CD4-positive, alpha-beta T cell treated with Interleukin-4 for 4 hours (primary cell): ENCODE results near the gene WDR13.
"Not testable (repeated sequence)": the region's sequence is repeated elsewhere in the genome, so short reads cannot be mapped to it uniquely, and the experiment has no call there.

Source experiments
- DNase-seq: peaks from one replicate; pipeline ENCODE4 v3.0.0-alpha.2; 2020

WDR13 gene

DNA sequence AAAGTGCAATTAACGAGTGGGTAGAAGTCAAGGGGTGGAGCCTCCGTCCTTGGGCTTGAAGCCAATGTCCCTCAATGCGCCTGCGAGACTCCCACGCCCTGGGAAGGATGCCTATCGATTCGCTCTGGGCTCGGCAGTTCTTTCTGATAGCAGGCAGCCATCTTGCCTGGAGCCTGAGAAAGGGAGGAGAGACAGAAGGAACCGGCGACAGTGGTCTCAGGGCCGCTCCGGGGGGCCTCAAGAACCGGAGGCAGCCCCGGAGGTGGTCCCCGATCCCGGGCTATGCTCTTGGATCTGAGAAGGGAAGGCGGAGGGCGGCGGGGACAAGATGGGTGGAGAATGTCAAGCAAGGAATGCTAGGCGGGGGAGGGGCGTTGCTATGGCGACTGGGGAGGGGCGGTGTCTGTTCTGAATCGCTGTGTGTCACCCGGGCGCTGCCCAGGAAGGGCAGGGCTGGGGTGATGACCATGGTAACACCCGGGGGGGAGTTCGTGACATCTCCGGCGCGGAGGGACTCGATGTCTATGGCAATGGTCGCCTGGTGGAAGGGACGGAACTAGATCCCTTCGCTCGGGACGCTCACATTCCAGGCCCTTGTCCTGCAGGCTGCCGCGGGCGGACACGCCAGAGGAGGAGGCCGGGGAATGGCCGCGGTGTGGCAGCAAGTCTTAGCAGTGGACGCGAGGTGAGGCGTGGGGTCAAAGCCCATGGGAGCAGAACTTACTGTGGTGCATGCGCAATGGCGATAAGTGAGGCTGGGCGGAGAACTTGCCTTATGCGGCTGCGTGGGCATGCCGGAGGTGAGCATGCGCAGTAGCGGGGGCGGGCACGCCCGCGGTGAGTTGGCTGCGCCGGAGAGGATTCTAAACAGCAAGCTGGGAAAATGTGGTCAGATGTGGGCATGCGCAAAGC is at the start of gene WDR13:
Gene WDR13 (plus strand): TSS at position 140 of the 912 bp plus-strand sequence. CDS start 505 bp downstream, at position 645.
- DNase-seq: peak; percentile 94

DNA sequence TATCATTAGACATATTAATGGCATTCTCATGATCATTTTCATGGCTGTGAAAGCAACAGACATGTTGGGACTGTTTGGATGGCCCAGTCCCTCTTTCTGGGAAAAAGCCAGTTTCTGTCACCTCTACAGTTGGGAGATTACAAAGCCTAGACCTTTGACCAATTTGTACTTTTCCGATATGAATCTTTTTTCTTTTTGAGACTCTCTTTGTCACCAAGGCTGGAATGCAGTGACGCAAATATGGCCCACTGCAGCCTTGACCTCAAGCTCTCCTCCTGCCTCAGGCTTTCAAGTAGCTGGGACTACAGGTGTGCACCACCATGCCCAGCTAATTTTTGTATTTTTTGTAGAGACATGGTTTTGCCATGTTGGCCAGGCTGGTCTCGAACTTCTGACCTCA is 48.4 kb upstream of the WDR13 start:
- DNase-seq: no peak

DNA sequence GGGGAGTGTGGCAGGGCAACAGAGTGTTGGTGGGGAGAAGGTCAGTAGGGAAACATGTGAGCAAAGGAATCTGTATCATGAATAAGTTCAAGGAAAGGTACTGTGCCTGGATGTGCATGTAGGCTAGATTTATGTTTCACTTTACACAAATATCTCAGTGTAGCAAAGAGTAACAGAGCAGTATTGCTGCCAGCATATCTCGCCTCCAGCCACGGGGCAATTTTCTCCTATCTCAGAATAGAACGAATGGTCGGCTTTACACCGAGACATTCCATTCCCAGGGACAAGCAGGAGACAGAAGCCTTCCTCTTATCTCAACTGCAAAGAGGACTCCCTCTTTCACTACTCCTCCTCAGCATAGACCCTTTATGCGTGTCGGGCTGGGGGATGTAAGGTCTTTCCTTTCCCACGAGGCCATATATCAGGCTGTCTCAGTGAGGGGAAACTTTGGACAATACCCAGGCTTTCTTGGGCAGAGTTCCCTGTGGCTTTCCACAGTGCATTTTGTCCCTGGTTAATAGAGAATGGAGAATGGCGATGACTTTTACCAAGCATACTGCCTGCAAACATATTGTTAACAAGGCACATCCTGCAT is 41.5 kb upstream of the WDR13 start:
- DNase-seq: not testable (repeated sequence)

DNA sequence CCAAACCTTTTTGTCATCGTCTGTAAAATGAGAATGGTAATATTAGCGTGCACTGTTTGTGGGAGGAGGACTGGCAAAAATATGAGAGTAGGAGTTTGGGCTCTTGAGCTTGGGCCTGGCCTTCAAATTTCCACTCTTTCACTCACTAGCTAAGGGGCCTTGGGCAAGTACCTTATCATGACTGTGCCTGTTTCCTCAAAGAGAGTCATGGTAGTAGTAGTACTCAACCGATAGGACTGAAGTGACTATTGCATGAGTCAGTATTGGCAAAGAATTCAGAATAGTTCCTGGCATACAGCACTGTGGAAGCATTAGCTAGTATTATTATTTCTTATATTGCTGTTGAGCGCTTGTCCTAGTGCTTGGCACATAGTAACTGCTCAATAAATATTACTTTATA is 39.0 kb upstream of the WDR13 start:
- no peak for DNase-seq

DNA sequence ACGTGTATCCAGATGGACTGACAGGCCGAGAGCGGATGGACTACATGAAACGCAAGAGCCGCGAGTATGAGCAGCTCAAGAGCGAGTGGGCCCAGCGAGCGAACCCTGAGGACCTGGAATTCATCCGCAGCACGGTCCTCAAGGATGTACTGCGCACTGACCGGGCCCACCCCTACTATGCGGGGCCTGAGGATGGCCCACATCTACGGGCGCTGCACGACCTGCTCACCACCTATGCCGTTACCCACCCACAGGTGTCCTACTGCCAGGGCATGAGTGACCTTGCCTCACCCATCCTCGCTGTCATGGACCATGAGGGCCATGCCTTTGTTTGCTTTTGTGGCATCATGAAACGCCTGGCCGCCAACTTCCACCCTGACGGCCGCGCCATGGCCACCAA is 37.7 kb upstream of the WDR13 start:
- no peak for DNase-seq

DNA sequence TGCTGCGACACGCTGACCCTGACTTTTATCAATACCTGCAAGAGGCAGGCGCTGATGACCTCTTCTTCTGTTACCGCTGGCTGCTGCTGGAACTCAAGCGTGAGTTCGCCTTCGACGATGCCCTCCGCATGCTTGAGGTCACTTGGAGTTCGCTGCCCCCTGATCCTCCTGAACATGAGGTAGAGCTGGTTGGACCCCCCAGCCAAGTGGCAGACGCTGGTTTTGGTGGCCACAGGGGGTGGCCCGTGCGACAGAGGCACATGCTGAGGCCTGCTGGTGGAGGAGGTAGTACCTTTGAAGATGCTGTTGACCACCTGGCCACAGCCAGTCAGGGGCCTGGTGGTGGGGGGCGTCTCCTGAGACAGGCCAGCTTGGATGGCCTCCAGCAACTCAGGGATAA is 37.2 kb upstream of the WDR13 start:
- no peak for DNase-seq

DNA sequence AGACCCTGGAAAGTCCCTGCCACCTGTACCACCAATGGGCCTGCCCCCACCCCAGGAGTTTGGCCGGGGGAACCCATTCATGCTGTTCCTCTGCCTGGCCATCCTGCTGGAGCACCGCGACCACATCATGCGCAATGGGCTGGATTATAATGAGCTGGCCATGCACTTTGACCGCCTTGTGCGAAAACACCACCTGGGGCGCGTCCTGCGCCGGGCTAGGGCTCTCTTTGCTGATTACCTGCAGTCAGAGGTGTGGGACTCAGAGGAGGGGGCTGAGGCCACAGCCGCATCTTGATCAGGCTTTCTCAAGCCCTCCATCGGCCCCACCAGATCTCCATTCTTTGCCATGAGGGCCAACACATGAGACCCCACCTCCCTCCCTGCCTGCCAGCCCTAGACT is 36.6 kb upstream of the WDR13 start:
- DNase-seq: no peak

DNA sequence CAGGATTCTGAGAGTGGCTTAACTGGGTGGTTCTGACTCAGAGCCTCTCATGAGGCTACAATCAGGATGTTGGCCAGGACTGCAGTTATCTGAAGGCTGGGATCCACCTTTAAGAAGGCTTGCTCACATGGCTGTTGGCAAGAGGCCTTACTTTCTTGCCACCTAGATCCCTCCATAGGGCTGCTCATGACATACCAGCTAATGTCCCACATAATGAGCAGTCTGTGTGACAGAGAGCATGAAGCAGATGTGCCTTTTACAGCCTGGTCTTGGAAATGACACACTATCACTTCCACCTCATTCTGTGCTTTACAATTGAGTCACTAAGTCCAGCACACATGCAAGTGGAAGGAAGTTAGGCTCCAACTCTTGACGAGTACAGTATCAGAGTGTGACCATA is 27.3 kb upstream of the WDR13 start:
- no peak for DNase-seq

DNA sequence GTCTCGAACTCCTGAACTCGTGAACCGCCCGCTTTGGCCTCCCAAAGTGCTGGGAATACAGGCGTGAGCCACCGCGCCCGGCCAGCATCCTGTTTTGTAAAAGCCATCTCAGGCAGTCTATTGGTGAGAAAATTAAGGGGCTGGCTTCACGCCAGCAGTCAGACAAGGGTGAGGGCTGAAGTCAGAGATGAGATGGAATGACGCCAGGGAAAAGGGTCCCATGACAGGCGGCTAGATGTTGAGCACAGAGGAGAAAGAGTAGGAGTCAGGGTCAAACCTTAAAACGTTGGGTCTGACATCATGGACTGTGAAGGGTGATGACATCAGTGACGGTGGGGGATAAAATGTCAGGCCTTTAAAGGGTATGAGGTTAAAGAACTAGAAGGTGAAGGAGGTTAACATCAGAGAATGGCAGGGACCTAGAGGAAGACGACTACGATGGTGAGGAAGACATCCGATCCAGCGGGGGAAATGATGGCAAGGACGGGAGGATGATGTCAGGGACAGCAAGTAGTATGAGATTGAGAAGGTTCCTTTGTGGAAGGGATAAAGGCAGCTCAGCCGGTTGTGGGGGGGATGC is 23.5 kb upstream of the WDR13 start:
- DNase-seq: no peak

DNA sequence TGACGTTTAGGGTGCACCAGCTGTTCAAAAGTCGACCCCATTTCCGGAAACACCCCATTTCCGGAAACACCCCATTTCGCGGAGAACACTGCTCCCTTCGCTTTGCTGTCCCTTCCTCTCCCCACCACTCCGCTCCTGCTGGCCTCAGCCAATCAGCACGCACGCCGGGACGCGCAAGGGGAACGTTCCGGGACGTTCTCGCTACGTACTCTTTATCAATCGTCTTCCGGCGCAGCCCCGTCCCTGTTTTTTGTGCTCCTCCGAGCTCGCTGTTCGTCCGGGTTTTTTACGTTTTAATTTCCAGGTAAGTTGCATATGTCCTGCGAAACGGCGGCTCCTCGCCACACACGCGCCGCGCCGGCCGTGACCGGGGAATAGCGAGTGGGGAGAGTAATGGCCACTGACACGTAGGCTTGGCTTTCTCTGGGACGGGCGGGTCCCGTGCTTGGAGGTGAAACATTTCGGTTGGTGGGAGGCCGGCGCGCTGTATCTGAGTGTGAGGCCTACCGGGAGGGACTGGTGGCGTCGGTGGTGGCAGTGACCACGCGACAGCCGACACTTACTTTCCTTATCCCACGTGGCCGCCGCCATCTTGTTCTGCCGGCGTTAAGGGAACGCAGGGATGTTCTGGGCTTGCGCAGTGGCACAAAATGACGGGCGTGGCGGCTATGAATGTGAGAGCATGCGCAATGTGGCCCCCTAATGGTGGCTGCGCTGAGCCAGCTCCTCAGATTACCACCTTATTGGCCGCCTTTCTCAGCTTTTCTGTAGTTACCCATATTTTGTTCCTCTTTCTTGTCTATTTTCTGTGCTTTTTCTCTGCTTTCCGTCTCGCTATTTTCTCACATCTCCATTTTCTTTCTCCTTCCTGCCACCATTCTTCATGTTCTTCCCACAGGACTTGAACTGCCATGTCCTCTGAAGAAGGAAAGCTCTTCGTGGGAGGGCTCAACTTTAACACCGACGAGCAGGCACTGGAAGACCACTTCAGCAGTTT is 22.7 kb upstream of the WDR13 start, which contains the start of gene RBM3:
Gene RBM3 (plus strand): TSS at position 215 of the 997 bp plus-strand sequence. CDS start 697 bp downstream, at position 912.
- peak; percentile 97 for DNase-seq

DNA sequence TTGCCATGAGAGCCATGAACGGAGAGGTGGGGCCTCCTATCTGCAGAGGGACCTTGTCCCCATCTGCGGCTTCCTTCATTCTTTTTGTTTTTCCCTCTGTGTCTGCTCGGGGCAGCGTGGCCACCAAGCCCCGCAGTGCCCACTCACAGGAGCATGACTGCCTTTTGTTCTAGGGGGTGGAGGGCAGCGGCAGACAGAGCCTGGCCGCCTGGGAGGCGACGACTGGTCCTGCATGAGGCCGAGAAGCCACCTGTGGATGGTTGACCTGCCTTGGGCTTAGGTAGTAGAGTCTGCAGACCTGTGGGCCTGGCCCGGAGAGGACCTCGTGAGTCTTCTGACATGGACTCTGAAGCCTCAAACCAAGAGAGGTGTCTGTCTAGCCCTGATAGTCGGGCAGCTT is 21.6 kb upstream of the WDR13 start:
- DNase-seq: no peak

DNA sequence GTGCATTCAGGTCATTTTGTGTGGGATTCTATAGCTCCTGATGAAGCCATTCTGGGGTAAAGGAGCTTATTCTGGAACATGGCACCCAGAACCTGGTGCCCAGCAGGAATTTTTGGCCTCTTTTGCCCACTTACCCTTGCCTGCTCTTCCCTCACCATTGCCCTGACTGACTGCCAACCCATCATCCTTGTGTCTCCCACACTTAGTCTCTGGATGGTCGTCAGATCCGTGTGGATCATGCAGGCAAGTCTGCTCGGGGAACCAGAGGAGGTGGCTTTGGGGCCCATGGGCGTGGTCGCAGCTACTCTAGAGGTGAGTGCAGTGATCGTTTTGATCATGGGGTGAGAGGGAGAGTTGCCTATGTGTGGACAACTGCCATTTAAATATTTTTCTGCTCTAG is 21.2 kb upstream of the WDR13 start:
- no peak for DNase-seq

DNA sequence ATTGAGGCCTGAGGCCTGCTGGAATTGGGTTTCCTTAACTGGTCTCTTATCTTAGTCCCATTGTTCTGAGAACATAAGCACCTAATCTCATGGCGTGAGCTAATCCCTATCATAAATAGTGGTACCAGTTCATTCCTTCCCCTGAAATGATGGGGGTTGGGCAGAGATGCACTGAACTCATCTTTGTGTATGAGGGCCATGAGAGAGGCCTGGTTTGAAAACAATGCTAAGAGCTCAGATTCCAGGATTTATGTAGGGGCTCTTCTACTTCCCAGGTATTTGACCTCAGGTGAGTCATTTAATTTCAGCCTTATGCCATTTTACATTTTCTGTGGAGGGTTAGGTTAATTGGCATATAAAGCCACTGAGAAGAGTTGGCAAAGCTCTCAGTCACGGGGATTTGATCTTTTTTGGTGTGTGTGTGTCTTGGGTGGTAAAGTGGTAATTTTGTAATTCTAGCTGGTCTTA is 18.6 kb upstream of the WDR13 start:
- no peak for DNase-seq

DNA sequence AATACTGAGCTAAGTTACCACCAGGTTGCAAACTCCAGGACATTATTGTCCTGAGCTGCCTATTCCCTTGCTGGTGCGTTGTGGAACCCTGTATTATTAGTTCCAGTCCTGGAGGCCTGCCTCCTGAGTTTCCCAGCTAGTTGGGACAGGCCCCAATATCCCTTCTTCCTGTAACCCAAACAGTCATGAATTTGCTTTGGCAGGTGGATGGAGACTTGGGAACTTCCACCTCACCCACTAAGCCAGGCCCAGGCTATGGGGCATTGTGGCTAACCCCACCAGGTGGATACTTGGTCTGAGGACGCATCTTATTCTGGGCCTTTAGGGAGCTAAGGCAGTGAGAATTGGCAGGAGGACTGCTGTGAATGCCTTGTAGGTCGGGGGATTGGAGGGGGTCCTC is 18.0 kb upstream of the WDR13 start:
- no peak for DNase-seq

DNA sequence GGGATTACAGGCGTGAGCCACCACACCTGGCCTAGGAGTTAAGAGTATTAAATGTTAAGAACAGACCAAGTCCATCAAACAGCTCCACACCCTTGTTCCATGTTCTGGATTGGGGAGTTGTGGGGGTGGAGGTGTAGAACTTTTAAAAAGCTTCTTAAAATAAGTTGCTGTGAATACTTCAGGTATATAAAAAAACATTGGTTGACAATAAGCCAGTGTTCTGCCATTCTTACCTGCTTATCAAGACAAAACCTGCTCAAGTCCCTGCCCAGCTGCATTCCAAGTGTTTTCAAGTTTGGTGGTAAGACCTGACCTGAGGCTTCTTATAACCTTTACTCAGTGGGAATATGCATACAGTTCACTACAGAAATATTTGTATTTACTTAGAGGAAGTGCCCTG is 16.6 kb upstream of the WDR13 start:
- DNase-seq: no peak

DNA sequence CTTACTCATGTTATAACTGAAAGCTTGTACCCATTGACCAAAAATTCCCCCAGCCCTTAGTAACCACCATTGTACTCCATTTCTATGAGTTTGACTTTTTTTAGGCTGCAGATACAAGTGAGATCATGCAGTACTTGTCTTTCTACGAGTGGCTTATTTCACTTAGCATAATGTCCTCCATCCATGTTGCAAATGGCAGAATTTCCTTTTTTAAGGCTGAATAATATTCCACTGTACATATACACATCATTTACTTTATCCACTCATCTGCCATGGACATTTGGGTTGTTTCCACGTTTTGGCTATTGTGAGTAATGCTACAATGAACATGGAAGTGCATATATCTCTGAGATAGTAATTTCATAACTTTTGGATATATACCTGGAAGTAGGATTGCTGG is 12.6 kb upstream of the WDR13 start:
- DNase-seq: no peak

DNA sequence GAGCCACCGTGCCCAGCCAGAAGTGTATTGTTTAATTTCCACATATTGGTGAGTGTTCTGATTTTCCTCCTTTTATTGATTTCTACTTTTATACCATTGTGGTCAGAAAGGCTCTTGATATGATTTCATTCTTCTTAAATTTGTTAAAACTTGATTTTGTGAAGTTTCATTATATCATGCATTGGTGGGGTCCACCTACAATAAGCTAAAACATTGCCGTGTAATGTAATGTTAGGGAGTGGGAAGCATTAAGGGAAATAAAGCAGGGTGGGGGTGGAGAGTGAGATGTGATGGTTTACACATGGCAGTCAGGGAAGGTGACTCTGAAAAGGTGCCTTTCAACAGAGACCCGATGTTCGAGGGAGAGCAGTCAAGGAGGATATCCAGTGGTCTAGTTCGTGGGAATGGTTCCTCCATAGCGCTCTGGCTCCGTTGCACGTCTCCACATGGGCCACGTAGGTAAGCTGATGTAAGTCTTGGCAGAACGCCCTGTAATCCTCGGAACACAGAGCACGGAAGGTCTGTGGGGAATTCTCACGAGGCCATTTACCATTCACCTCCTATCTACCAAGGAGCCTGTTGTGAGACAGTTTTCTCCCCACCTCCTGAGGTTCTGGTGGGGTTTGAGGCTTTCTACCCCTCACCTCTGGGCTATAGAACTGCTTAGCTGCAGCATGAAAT is 7.7 kb upstream of the WDR13 start:
- DNase-seq: no peak

DNA sequence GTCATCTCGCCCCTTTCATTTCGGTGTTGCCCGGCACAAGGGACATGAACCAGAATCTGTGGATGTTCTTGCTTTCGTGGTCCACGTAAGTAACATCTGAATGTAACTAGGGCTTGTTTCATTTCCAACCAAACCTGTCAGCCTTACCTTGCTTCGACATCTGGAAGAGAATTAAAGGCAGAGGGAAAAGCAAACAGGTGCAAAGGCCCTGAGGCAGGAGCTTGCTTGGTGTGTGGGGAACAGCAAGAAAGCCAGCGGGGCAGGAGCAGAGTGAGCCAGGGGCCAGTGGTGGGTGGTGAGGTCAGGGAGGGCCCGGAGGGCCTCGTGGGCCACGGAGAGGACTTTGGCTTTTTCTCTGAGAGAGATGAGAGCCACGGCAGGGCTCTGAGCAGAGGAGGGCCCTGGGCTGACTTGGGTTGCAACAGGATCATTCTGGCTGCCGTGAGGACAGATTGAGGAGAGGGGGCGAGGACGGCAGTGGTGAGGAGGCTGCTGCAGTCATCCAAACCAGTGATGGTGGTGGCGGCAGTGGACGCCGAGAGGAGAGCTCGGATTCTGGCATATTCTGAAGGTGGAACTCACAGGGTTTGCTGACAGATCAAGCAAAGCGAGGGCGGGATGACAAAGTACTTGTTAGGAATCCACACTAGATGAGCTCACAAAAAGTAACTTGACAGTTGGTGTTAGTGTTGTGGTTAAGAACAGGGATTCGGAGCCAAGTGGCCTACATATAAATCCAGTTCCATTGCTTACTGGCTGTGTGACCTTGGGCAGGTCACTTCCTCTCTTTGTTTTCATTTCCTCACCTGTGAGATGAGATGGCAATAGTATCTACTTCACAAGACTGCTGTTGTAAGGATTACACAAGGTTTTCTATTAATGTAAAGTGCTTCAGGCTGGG is 6.8 kb upstream of the WDR13 start:
- no peak for DNase-seq

DNA sequence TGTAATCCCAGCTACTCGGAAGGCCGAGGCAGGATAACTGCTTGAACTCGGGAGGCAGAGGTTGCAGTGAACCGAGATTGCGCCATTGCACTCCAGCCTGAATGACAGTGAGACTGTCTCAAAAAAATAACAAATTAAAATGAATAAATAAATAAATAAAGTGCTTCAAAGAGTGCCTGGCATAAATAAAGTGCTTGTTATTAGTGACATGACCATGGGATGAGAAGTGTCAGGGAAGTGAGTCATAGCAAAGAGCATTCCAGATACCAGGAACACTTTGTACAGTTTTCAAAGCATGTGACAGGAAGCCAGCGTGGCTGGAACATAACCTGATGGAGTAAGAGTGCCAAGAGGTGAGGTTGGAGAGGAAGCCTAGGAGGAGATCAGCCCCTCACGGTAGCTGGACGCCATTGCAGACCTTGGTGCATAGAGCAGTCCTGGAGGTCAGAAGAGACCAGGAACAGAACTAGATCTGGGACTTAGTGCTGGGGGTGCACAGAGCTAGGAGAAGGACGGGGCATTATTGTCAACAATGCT is 6.0 kb upstream of the WDR13 start:
- no peak for DNase-seq

DNA sequence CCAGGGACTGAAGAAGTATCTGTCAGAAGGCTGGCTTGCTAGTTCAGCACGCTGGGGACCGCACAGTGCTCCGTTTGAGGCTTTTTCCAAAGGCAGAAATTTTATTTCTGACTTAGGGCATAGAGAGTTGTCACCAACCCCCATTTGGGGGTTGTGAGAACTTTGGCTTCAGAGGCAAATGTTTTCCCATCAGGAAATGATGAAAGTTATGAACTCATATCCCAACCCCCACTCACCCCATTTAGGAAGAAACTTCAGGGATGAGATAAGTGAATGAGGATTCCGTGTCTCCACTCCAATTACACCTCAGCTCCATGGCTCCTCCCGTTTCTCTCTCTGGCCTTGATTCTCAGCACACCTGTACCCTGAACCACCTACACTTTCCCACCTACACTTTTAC is 4.3 kb upstream of the WDR13 start:
- DNase-seq: no peak

DNA sequence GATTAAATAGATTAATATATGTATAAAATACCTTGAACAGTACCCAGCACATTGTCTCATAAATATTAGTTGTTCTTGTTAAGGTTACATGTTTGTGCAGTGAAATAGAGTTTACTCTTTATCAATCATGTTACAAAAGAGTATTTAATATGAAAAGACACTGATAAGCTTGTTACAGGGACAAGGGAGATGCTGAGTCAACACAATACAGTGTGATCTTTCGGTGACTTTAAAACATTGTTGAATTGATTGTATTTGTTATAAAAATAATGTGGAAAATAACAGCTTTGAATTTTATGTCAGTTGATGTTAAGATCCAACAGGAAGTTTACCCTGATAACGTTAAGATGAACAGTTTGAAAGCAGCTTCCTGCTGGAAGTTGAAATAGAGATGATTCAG is 1.4 kb upstream of the WDR13 start:
- no peak for DNase-seq
